HCT116 (cell line): ENCODE results near the gene MAP3K5.

ENCODE experiments used
- ATF3 ChIP-seq: IDR thresholded peaks from 2 replicates; pipeline ENCODE4 v1.6.1; 2012
- CBX3 ChIP-seq: IDR thresholded peaks from 2 replicates; pipeline ENCODE4 v1.6.1; 2012; ENCODE audit warnings: low read depth
- CEBPB ChIP-seq: IDR thresholded peaks from 2 replicates; pipeline ENCODE4 v1.6.1; 2012; ENCODE audit warnings: low read depth
- CTCF ChIP-seq, 3 experiments: fragments of 200-600 bp in 1 of 3; sonication (generic) in 1 of 3; IDR thresholded peaks in 2 of 3; conservative IDR thresholded peaks in 1 of 3; 2 replicates each; pipeline ENCODE4 v1.5.1; 2012 to 2017; ENCODE audit warnings: low read depth in 2 of 3, low read length in 2 of 3, antibody characterized with exemption in 1 of 3, borderline replicate concordance in 1 of 3, control low read depth in 1 of 3, mild to moderate bottlenecking in 1 of 3, mixed read lengths in 1 of 3, mixed run types in 1 of 3, moderate library complexity in 1 of 3; ENCODE audit not compliant: insufficient read depth in 1 of 3
- ELF1 ChIP-seq: IDR thresholded peaks from 2 replicates; pipeline ENCODE4 v1.6.1; 2012; ENCODE audit warnings: low read depth, borderline replicate concordance
- EZH2 ChIP-seq: fragments of 200-600 bp; sonication (generic); IDR thresholded peaks from 2 replicates; pipeline ENCODE4 v1.6.1; 2017; ENCODE audit warnings: antibody characterized with exemption, mixed run types
- EZH2phosphoT487 ChIP-seq: fragments of 200-600 bp; IDR thresholded peaks from 2 replicates; pipeline ENCODE4 v1.6.1; 2018; ENCODE audit warnings: antibody characterized with exemption, borderline replicate concordance
- POLR2AphosphoS5 ChIP-seq: IDR thresholded peaks from 2 replicates; pipeline ENCODE4 v1.6.1; 2011; ENCODE audit warnings: mild to moderate bottlenecking, low read depth, low read length, moderate library complexity
- SP1 ChIP-seq: IDR thresholded peaks from 2 replicates; pipeline ENCODE4 v1.6.1; 2012; ENCODE audit warnings: low read depth
- ZNF274 ChIP-seq: fragments of 200-500 bp; sonication (Bioruptor generic); IDR thresholded peaks from 2 replicates; pipeline ENCODE4 v1.6.1; 2014; ENCODE audit warnings: mild to moderate bottlenecking, low read depth, low read length, inconsistent platforms
- TF ChIP-seq, protein P1 (sequence below): IDR thresholded peaks from 2 replicates; pipeline ENCODE4 v1.6.1; 2012
- TF ChIP-seq, protein P2 (sequence below): IDR thresholded peaks from 2 replicates; pipeline ENCODE4 v1.6.1; 2011; ENCODE audit warnings: mild to moderate bottlenecking, low read length, moderate library complexity; ENCODE audit not compliant: insufficient replicate concordance; ENCODE audit errors: extremely low read depth
- TF ChIP-seq, protein P3 (sequence below): IDR thresholded peaks from 2 replicates; pipeline ENCODE4 v1.6.1; 2012; ENCODE audit warnings: low read depth

DNA sequence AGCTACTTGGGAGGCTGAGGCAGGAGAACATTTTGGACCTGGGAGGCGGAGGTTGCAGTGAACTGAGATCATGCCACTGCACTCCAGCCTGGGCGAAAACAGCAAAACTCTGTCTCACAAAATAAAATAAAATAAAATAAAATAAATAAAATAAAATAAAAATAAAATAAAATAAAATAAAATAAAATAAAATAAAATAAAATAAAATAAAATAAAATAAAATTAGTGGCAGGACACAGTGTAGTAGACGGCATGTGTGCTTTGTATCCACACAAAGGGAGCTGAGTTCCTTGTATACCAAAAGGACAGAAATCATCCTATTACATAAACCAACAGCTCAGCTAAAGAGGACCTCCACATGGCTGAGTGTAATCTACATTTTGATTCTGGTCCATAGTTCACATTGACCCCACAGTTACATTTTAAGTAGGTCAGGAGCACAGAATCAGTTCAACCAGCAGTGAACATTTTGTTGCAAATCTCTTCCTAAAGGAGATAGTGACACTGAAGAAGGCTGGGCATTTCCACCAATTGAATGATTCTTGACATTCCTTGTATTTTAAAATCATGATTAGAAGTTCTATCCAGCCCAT, 150.3 kb downstream of the MAP3K5 start:
- TF ChIP-seq, protein P1, sequence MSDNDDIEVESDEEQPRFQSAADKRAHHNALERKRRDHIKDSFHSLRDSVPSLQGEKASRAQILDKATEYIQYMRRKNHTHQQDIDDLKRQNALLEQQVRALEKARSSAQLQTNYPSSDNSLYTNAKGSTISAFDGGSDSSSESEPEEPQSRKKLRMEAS: no peak
- TF ChIP-seq ZNF274 (no peak), CTCF (IDR thresholded peaks at IDR 0.05 in 2 of 3, conservative IDR thresholded peaks at IDR 0.05 in 1 of 3; ENCODE audit: borderline replicate concordance in 1 of 3, insufficient read depth in 1 of 3, low read depth in 2 of 3, low read length in 2 of 3) (no peak), ATF3 (no peak), EZH2 (no peak), SP1 (no peak), ELF1 (no peak), CEBPB (no peak), CBX3 (no peak), POLR2AphosphoS5 (no peak), EZH2phosphoT487 (no peak)
- TF ChIP-seq, protein P2, sequence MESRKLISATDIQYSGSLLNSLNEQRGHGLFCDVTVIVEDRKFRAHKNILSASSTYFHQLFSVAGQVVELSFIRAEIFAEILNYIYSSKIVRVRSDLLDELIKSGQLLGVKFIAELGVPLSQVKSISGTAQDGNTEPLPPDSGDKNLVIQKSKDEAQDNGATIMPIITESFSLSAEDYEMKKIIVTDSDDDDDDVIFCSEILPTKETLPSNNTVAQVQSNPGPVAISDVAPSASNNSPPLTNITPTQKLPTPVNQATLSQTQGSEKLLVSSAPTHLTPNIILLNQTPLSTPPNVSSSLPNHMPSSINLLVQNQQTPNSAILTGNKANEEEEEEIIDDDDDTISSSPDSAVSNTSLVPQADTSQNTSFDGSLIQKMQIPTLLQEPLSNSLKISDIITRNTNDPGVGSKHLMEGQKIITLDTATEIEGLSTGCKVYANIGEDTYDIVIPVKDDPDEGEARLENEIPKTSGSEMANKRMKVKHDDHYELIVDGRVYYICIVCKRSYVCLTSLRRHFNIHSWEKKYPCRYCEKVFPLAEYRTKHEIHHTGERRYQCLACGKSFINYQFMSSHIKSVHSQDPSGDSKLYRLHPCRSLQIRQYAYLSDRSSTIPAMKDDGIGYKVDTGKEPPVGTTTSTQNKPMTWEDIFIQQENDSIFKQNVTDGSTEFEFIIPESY: no peak
- TF ChIP-seq, protein P3, sequence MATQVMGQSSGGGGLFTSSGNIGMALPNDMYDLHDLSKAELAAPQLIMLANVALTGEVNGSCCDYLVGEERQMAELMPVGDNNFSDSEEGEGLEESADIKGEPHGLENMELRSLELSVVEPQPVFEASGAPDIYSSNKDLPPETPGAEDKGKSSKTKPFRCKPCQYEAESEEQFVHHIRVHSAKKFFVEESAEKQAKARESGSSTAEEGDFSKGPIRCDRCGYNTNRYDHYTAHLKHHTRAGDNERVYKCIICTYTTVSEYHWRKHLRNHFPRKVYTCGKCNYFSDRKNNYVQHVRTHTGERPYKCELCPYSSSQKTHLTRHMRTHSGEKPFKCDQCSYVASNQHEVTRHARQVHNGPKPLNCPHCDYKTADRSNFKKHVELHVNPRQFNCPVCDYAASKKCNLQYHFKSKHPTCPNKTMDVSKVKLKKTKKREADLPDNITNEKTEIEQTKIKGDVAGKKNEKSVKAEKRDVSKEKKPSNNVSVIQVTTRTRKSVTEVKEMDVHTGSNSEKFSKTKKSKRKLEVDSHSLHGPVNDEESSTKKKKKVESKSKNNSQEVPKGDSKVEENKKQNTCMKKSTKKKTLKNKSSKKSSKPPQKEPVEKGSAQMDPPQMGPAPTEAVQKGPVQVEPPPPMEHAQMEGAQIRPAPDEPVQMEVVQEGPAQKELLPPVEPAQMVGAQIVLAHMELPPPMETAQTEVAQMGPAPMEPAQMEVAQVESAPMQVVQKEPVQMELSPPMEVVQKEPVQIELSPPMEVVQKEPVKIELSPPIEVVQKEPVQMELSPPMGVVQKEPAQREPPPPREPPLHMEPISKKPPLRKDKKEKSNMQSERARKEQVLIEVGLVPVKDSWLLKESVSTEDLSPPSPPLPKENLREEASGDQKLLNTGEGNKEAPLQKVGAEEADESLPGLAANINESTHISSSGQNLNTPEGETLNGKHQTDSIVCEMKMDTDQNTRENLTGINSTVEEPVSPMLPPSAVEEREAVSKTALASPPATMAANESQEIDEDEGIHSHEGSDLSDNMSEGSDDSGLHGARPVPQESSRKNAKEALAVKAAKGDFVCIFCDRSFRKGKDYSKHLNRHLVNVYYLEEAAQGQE: no peak
